HG03095 (cell line): Measurements from ENCODE around the gene KIF13A.
"Not testable (repeated sequence)": the region's sequence is repeated elsewhere in the genome, so short reads cannot be mapped to it uniquely, and the experiment has no call there.

ENCODE experiments used
- ATAC-seq: cut with Tn5 transposase; IDR thresholded peaks from one replicate; pipeline ENCODE4 v1.9.1; 2021; ENCODE audit warnings: moderate library complexity; ENCODE audit not compliant: unreplicated experiment

KIF13A gene

GRCh38 chr6:17737704-17738252, 249.7 kb downstream of the KIF13A start:
- ATAC-seq: no peak

- not testable (repeated sequence) for ATAC-seq
These were observed 252.1 kb downstream of the KIF13A start for GRCh38 chr6:17735311-17735710.

- no peak for ATAC-seq
These were observed 257.2 kb downstream of the KIF13A start for GRCh38 chr6:17730078-17730704.

GRCh38 chr6:17729223-17730077, 258.0 kb downstream of the KIF13A start:
- no peak for ATAC-seq

GRCh38 chr6:17728551-17729222, 258.7 kb downstream of the KIF13A start:
- ATAC-seq: no peak

- ATAC-seq: no peak
These were observed 262.4 kb downstream of the KIF13A start for GRCh38 chr6:17725083-17725482.

- ATAC-seq: no peak
These were observed 263.1 kb downstream of the KIF13A start for GRCh38 chr6:17724341-17724740.

- no peak for ATAC-seq
These were observed 265.8 kb downstream of the KIF13A start for GRCh38 chr6:17721671-17722070.

GRCh38 chr6:17719323-17720041, 268.0 kb downstream of the KIF13A start:
- ATAC-seq: no peak

GRCh38 chr6:17716221-17716620, 271.2 kb downstream of the KIF13A start:
- ATAC-seq: no peak

- peak; percentile 90 for ATAC-seq
These were observed 272.3 kb downstream of the KIF13A start for GRCh38 chr6:17714879-17715851.

GRCh38 chr6:17714177-17714576, 273.3 kb downstream of the KIF13A start:
- no peak for ATAC-seq

- ATAC-seq: no peak
These were observed 274.9 kb downstream of the KIF13A start for GRCh38 chr6:17712576-17712975.

- ATAC-seq: no peak
These were observed 277.1 kb downstream of the KIF13A start for GRCh38 chr6:17710331-17710730.

GRCh38 chr6:17709476-17709875, 278.0 kb downstream of the KIF13A start:
- ATAC-seq: no peak
